Activated CD8-positive, alpha-beta T cell treated with anti-CD3 and anti-CD28 coated beads, Interleukin-2, amount 10 ng/mL, durations not matched to agents 7 days and 5 days (primary cell): ENCODE measurements around the gene GNB1L. TPM values are rescaled to one million over a fixed set of nuclear protein-coding genes. Genes with fewer than 3 reads are reported as not detected.

Source experiments
- ATAC-seq: fragments of 150-1000 bp; cut with Tn5 transposase; one replicate; pipeline ENCODE4 v1.10.0; 2021; ENCODE audit warnings: moderate library complexity
- CTCF ChIA-PET: fragments of 350-600 bp; sonication (Branson Sonifier 250); formaldehyde crosslinking; loops from one replicate; lab custom pipeline; 2021; ENCODE audit warnings: antibody characterized with exemption; lab: Charles Lee
- POLR2A ChIA-PET: fragments of 350-600 bp; sonication (Branson Sonifier 250); formaldehyde crosslinking; loops from one replicate; lab custom pipeline; 2021; ENCODE audit warnings: antibody characterized with exemption; lab: Charles Lee
- DNase-seq: peaks from one replicate; pipeline ENCODE4 v3.0.0-alpha.2; 2020
- H3K27ac Mint-ChIP-seq: one replicate; pipeline ENCODE4 v1.8.0; 2021; ENCODE audit warnings: mild to moderate bottlenecking, mixed read lengths
- H3K27me3 Mint-ChIP-seq: one replicate; pipeline ENCODE4 v1.8.0; 2021; ENCODE audit warnings: low read depth, mixed read lengths
- H3K36me3 Mint-ChIP-seq: one replicate; pipeline ENCODE4 v1.8.0; 2021; ENCODE audit warnings: low read depth, mixed read lengths
- H3K4me1 Mint-ChIP-seq: one replicate; pipeline ENCODE4 v1.8.0; 2021; ENCODE audit warnings: low read depth, mixed read lengths
- H3K4me3 Mint-ChIP-seq: one replicate; pipeline ENCODE4 v1.8.0; 2021; ENCODE audit warnings: mild to moderate bottlenecking, mixed read lengths
- H3K9me3 Mint-ChIP-seq: one replicate; pipeline ENCODE4 v1.8.0; 2022; ENCODE audit warnings: mixed read lengths; ENCODE audit not compliant: insufficient read depth
- total RNA-seq, 2 experiments: library from RNA; stranded (reverse); gene quantifications; one replicate each; pipeline ENCODE4 v1.2.3, GENCODE V29; 2021

The GNB1L gene
- total RNA-seq, 2 experiments from 2014 or later, result 9.7 to 10.3 TPM

DNA sequence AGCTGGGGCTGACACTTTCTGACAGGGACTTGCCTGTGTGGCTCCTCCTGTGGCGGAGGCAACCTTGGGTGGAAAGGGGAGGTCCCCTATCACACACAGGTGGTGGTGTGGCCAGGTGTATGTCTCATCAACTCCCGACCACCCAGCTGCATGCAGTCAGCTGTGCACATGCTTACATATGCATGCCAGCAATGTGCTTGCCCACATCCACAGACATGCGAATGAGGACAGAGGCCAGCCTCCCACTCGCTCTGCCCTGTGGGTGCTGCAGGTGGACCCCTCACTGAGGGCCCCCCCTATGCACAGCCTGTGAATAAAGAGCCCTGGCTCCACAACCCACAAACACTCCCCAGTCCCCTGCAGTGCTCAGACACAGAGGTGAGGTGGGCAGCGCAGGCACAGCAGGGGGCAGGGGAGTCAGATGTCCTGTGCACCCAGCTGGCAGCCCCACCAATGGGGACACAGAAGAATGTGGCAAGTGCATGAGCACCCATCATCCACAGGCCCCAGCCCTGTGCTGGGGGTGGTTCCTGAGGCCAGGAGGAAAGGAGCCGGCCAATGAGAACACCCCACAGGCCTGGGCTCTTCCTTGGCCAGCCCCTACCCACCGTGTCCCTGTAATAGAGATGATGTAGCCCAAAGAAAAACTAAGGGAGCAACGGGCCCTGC lies 9.5 kb downstream of the GNB1L start:
- Mint-ChIP-seq H3K4me3 (peak overlapping the region; percentile 43), H3K27ac (peak overlapping the region; percentile 84), H3K4me1 (peaks cover 24% of the 10 kb centered on the region), H3K9me3 (no peaks in the 10 kb centered on the region), H3K27me3 (no peaks in the 10 kb centered on the region), H3K36me3 (peaks cover 28% of the 10 kb centered on the region)
- DNase-seq, result no peak
- peak; percentile 7 for ATAC-seq
- CTCF ChIA-PET, result interaction anchor here (1.0 to 2.3 kb wide), 4 partner anchors 11 to 66 kb away, joined by 3 to 10 read pairs (median 6); no protein-coding TSS in a partner anchor
- POLR2A ChIA-PET, result interaction anchor here (1.1 to 1.2 kb wide), 2 partner anchors 10 to 47 kb away, joined by 4 to 9 read pairs; partner anchors contain the start of genes GNB1L and RTL10

DNA sequence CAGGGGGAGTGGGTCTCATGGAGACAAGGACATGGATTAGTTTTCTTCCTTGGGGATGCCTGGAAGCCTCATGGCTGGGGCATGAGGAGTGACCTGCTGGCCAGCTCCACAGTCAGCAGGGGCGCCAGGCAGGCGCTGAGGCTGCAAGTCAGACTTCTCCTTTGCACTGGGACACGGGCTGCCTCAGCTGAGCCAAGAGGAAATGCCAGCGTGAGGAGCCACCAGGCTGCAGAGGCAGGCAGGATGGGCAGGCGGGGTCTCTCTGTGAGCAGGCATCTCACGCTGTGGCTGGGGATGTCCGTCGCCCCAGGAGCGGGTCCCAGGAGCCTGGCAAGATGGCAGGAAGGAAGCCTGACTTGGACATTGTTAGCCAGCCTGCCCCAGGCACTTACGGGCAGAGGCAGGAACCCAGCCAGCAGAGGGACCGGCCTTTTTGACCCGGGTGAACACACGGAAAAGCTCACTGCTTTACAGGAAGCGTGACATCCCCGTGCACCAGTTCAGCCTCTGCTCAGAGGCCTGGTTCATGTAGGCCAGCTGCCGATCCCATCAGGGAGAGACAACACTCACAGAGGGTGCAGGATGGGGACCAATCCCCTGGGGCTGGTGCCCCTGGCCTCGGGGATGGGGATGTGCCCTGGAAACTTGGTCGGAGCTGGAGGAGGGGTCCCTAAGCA lies 10.2 kb downstream of the GNB1L start:
- peak; percentile 70 for ATAC-seq
- CTCF ChIA-PET, result interaction anchor here (1.0 to 2.3 kb wide), 4 partner anchors 11 to 66 kb away, joined by 3 to 10 read pairs (median 6); no protein-coding TSS in a partner anchor
- POLR2A ChIA-PET, result interaction anchor here (0.8 to 1.2 kb wide), 3 partner anchors 10 to 66 kb away, joined by 3 to 9 read pairs (median 4); partner anchors contain the start of genes GNB1L and RTL10

DNA sequence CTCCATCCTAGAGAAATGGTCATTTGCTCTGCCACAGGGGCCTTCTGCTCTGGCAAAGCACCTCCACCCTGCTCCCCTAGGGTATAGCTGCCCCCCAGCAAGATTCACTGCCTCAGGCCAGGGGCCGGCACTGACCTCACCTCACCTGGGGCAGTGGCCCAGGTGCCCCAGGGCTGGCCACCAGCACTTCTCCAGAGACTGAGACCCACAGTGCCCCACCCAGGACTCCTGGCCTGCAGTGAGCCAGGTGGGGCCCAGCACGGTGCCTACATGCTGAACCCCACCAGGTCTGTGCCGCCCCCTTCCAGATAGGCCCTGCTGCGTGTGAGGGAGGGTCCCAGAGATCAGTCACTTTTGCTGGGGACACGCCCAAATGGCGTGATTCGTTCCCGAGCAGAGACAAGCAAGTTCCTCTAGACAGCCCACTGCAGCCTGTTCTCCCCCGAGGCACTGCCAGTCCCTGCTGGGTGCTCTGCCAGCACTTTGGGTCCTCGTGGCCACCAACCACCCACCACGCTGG lies 10.8 kb downstream of the GNB1L start:
- peak overlapping the region; percentile 84 for H3K27ac Mint-ChIP-seq
- CTCF ChIA-PET, result interaction anchor here (1.2 to 2.3 kb wide), 3 partner anchors 12 to 67 kb away, joined by 3 to 10 read pairs (median 7); no protein-coding TSS in a partner anchor

More for the DNA sequence above, 10.2 kb downstream of the GNB1L start:
- H3K4me3 Mint-ChIP-seq, result peak overlapping the region; percentile 43
- H3K36me3 Mint-ChIP-seq, result peaks cover 23% of the 10 kb centered on the region
- H3K27me3 Mint-ChIP-seq, result no peaks in the 10 kb centered on the region
- H3K27ac Mint-ChIP-seq, result peak overlapping the region; percentile 84
- H3K9me3 Mint-ChIP-seq, result no peaks in the 10 kb centered on the region
- peaks cover 21% of the 10 kb centered on the region for H3K4me1 Mint-ChIP-seq
- peak; percentile 46 for DNase-seq

DNA sequence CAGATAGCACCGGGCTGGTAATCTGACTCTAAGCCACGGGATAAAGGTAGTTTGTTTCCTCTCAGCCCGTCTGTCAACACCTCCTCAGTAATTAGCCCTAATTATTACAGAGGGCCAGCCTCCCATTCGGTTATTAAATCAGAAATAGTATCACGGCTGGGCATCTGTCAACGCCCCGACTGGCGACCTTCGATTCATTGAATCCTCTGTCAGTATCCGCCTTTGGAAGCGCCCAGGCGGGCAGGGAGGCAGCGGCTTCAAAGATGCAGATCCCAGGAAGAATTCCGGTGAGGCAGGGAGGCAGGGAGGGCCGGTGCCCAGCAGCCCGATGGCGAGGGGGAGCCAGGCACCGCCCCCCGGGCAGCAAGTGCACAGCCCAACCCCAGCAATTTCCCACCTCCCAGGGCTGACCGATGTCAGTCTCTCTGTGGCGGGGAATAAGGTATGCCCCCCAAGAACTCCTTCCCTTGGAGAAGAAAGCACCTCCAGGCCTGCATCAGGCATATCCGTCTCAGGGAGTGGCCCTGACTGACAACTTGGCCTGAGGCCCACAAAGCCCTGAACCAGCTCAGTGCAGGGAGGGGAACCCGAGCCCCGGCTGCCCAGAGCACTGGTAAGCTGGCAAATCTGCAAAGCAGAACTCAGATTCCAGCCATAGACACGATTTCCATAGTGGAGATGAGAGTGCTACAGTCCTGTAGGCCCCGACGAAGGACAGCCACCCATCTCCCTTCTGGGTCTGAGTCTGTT lies 11.4 kb downstream of the GNB1L start:
- H3K27ac Mint-ChIP-seq, result no peak overlapping the region
- H3K9me3 Mint-ChIP-seq, result no peaks in the 10 kb centered on the region
- DNase-seq (no peak), ATAC-seq (no peak)
- H3K36me3 Mint-ChIP-seq, result peaks cover 17% of the 10 kb centered on the region
- H3K27me3 Mint-ChIP-seq, result no peaks in the 10 kb centered on the region
- H3K4me3 Mint-ChIP-seq, result no peak overlapping the region
- ChIA-PET POLR2A (interaction anchor here (1.4 kb wide), 1 partner anchor 11 kb away, joined by 4 read pairs; no protein-coding TSS in a partner anchor), CTCF (interaction anchor here (1.1 to 2.0 kb wide), 2 partner anchors 8 to 68 kb away, joined by 3 to 10 read pairs; no protein-coding TSS in a partner anchor)
- peaks cover 20% of the 10 kb centered on the region for H3K4me1 Mint-ChIP-seq

More for the DNA sequence above, 10.8 kb downstream of the GNB1L start:
- Mint-ChIP-seq H3K4me3 (no peak overlapping the region), H3K9me3 (no peaks in the 10 kb centered on the region), H3K4me1 (peaks cover 21% of the 10 kb centered on the region), H3K27me3 (no peaks in the 10 kb centered on the region), H3K36me3 (peaks cover 21% of the 10 kb centered on the region)
- no peak for DNase-seq
- POLR2A ChIA-PET, result interaction anchor here (0.8 to 1.4 kb wide), 4 partner anchors 10 to 67 kb away, joined by 3 to 9 read pairs (median 4); partner anchors contain the start of genes GNB1L and RTL10
- no peak for ATAC-seq

DNA sequence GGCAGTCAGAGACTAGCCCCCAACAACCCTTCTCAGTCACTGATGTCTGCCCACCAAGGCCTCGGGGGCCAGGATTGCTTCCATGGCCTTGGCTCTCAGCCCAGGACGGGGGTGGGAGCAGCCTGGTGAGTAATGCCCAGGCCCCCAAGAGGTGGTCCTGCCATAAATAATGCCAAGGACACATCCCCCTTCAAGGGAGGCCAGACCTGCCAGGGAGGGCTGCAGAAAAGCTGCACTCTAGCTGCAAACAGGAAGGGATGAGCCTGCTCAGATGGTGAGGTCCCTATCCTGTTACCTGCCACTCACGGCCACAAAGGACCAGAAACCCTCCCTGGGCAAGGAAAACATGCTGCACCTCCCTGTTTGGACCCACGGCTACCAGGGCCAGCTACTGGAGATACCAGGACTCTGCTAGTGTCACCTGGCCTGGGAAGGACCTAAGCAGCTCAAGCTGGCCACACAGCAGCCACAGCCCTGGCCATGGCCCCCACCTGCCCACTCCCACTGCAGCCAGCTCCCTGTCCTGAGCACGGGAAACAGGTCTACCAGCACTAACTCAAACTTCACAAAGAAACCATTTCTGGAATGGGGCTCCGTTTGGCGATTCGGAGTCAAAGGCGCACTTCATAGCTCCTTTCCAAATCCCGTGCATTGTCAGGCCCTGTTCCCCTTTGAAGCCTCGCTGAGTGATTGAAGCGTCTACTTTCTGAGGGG lies 12.1 kb downstream of the GNB1L start:
- ChIA-PET POLR2A (interaction anchor here (1.4 to 1.7 kb wide), 2 partner anchors 10 to 11 kb away, joined by 4 to 5 read pairs; no protein-coding TSS in a partner anchor), CTCF (interaction anchor here (1.1 kb wide), 1 partner anchor 9 kb away, joined by 3 read pairs; no protein-coding TSS in a partner anchor)
- DNase-seq (no peak), ATAC-seq (no peak)
- H3K9me3 Mint-ChIP-seq, result no peaks in the 10 kb centered on the region
- no peak overlapping the region for H3K27ac Mint-ChIP-seq
- H3K36me3 Mint-ChIP-seq, result peaks cover 10% of the 10 kb centered on the region
- no peaks in the 10 kb centered on the region for H3K27me3 Mint-ChIP-seq
- peaks cover 15% of the 10 kb centered on the region for H3K4me1 Mint-ChIP-seq
- no peak overlapping the region for H3K4me3 Mint-ChIP-seq

DNA sequence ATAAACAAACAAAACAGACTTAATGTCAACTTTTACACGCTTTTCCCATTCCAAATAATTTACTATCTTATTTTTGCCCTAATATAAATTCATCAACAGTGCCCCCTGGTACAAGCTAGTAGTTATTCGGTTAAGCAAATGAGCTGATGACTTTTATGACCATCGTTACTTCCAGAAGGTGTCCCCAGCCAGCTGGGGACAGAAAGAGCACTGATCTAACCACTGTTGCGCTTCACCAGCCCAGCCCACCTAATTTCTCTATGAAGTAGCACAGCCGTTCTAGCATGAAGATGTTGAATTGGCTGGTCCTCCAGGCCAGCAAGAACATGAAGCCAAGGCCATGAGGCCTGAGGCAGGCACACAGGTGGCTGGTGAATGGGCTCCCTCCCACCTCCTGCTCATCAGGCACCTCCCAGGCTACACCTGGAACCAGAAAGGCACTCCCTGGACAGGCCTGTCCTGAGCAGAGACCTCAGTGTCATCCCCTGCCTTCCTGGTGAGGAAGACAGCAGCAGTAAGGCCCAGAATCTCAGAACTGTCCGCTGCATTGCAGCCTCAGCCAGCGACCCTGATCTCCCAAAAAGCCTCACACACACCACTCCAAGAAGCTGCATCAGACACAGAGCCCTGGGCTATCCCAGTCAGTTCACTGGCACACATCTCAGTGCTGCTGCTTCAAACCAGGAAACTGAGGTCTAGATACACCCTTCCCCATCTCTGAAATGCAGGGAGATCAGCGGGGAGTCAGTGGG lies 12.9 kb downstream of the GNB1L start:
- ChIA-PET CTCF (interaction anchor here (1.1 to 1.2 kb wide), 2 partner anchors 10 to 69 kb away, joined by 3 to 5 read pairs; no protein-coding TSS in a partner anchor), POLR2A (interaction anchor here (1.7 kb wide), 1 partner anchor 9 kb away, joined by 5 read pairs; no protein-coding TSS in a partner anchor)
- Mint-ChIP-seq H3K4me3 (no peak overlapping the region), H3K9me3 (no peaks in the 10 kb centered on the region), H3K27ac (no peak overlapping the region), H3K36me3 (peaks cover 3% of the 10 kb centered on the region), H3K4me1 (peaks cover 15% of the 10 kb centered on the region), H3K27me3 (no peaks in the 10 kb centered on the region)
- ATAC-seq, result no peak
- no peak for DNase-seq

DNA sequence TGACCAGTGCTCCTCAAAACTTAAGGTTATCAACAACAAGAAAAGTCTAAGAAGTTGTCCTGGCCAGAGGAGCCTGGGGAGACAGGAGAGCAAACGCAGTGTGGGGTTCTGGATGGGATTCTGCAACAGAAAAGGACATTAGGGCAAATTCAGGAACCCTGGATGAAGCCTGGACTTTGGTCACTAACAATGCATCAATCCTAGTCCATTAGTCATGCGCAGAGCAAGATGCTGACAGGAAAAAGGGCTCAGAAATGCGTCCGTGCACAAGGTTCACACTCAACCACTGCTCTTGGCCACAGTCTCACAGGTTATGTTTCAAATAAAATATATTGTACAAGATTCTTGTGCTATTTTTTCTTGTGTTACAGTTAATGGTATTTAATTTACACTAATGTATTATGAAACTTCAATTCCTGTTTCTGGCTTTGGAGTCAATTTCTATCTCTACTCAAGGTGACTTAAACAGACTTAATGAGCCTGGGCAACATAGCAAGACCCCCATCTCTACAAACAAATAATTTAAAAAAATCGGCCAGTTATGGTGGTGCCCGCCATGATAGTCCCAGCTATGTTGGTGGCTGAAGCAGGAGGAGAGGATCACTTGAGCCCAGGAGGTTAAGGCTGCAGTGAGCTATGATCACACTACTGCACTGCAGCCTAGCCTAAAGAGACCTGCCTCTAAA lies 13.6 kb downstream of the GNB1L start:
- Mint-ChIP-seq H3K27ac (no peak overlapping the region), H3K36me3 (no peaks in the 10 kb centered on the region), H3K4me3 (no peak overlapping the region), H3K4me1 (peaks cover 15% of the 10 kb centered on the region), H3K9me3 (no peaks in the 10 kb centered on the region), H3K27me3 (no peaks in the 10 kb centered on the region)
- ATAC-seq (no peak), DNase-seq (no peak)
- CTCF ChIA-PET, result interaction anchor here (1.2 kb wide), 1 partner anchor 69 kb away, joined by 5 read pairs; no protein-coding TSS in a partner anchor
- POLR2A ChIA-PET, result interaction anchor here (1.7 kb wide), 1 partner anchor 9 kb away, joined by 5 read pairs; no protein-coding TSS in a partner anchor

DNA sequence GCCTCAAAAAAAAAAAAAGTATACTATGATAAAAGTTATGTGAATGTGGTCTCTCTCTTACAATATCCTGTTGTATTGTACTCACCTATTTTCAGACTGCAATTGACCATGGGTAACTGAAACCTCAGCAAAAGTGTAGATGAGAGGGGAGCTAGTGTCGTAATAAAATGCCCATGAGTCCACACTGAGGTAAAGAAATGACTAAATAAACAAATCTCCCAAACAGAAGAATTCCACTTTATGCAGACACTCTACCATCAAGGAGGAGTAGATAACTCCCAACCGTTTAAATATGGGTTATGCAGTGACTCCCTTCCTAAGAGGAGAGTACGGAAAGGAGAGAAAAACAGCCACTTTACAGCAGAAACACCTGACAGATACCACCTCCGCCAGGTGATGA lies 14.6 kb downstream of the GNB1L start:
- no peaks in the 10 kb centered on the region for H3K9me3 Mint-ChIP-seq
- ChIA-PET POLR2A (no interaction called here), CTCF (no interaction called here)
- no peaks in the 10 kb centered on the region for H3K36me3 Mint-ChIP-seq
- H3K4me3 Mint-ChIP-seq, result no peak overlapping the region
- ATAC-seq, result no peak
- no peaks in the 10 kb centered on the region for H3K27me3 Mint-ChIP-seq
- peaks cover 12% of the 10 kb centered on the region for H3K4me1 Mint-ChIP-seq
- DNase-seq, result no peak
- H3K27ac Mint-ChIP-seq, result no peak overlapping the region

DNA sequence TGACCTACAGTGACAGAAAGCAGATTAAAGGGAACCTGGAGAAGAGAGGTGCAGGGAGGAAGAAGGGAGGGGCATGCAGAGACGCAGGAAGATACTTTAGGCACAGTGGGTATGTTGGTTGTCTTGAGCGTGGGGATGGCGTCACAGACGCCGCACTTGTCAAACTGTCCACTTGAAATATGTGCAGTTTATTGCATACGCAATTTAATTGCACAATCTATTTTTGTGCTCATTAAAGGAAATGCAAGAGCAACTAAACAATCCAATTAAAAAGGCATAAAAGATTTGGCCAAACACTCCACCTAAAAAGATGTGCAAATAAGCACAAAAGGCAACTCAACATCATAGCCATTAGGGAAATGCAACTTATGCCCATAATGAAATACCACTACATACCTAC lies 16.8 kb downstream of the GNB1L start:
- ChIA-PET CTCF (interaction anchor here (0.8 to 0.9 kb wide), 2 partner anchors 87 to 107 kb away, joined by 3 to 4 read pairs; no protein-coding TSS in a partner anchor), POLR2A (no interaction called here)
- H3K4me1 Mint-ChIP-seq, result peaks cover 2% of the 10 kb centered on the region
- no peak overlapping the region for H3K4me3 Mint-ChIP-seq
- no peak overlapping the region for H3K27ac Mint-ChIP-seq
- no peaks in the 10 kb centered on the region for H3K9me3 Mint-ChIP-seq
- H3K36me3 Mint-ChIP-seq, result peaks cover 1% of the 10 kb centered on the region
- ATAC-seq, result no peak
- no peak for DNase-seq
- H3K27me3 Mint-ChIP-seq, result no peaks in the 10 kb centered on the region
